Peyer's patch (tissue), 4 donors: ENCODE measurements around the gene DEFB126. TPM values are rescaled to one million over a fixed set of nuclear protein-coding genes. Genes with fewer than 3 reads are reported as not detected.
"Not testable (repeated sequence)": the region's sequence is repeated elsewhere in the genome, so short reads cannot be mapped to it uniquely, and the experiment has no call there.

Source experiments
- DNase-seq, 3 donors: peaks; one replicate each; pipeline ENCODE4 v3.0.0-alpha.2; 2017 to 2019
- H3K27ac ChIP-seq, 4 donors: fragments of 200-600 bp; sonication (generic); one replicate each; pipeline ENCODE4 v1.5.1; 2016 to 2019
- H3K27me3 ChIP-seq, 2 donors: fragments of 200-600 bp; sonication (generic); one replicate each; pipeline ENCODE4 v1.5.1; 2019
- H3K36me3 ChIP-seq, 3 donors: fragments of 200-600 bp; sonication (generic); one replicate each; pipeline ENCODE4 v1.5.1; 2016 to 2019
- H3K4me1 ChIP-seq, 4 donors: fragments of 200-600 bp; sonication (generic); one replicate each; pipeline ENCODE4 v1.5.1; 2016 to 2019
- H3K4me3 ChIP-seq, 4 donors: fragments of 200-600 bp; sonication (generic); 1 replicate in 3 of 4; 2 replicates in 1 of 4; pipeline ENCODE4 v1.5.1; 2016 to 2019; ENCODE audit warnings: mild to moderate bottlenecking in 1 of 4
- H3K9me3 ChIP-seq, 4 donors: fragments of 200-600 bp; sonication (generic); one replicate each; pipeline ENCODE4 v1.5.1; 2016 to 2019; ENCODE audit warnings: mild to moderate bottlenecking in 1 of 4
- POLR2A ChIP-seq, 2 donors: fragments of 450-650 bp; IDR thresholded peaks; one replicate each; pipeline ENCODE4 v1.5.1; 2017; ENCODE audit warnings: antibody characterized with exemption in 2 of 2, mild to moderate bottlenecking in 2 of 2, moderate library complexity in 2 of 2
- total RNA-seq, 4 donors: library from RNA; depleted of rRNA; stranded (reverse); fragments of >200 nt; gene quantifications; one replicate each; pipeline ENCODE4 v1.1.0, GENCODE V29; 2016
- TF ChIP-seq, protein P1 (sequence below), 6 experiments: fragments of 450-650 bp in 4 of 6; fragments of 200-600 bp in 2 of 6; sonication (generic) in 1 of 6; IDR thresholded peaks; one replicate each; pipeline ENCODE4 v1.5.1; 2017 to 2019; ENCODE audit warnings: antibody characterized with exemption in 6 of 6, mild to moderate bottlenecking in 3 of 6, moderate library complexity in 1 of 6

The DEFB126 gene
- total RNA-seq, 4 donors from 2014 or later, result not detected

DNA sequence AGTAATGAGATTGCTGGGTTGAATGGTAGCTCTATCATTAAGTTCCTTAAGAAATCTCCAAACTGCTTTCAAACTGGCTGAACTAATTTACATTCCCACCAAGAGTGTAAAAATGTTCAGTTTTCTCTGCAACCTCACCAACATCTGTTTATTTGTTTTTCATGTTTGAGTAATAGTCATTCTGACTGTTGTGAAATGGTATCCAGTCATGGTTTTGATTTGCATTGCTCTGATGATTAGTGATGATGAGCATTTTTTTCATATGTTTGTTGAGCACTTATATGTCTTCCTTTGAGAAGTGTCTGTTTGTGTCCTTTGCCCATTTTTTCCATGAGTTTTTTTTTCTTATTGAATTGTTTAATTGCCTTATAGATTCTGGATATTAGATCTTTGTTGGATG lies 30.0 kb upstream of the DEFB126 start:
- no peaks in the 10 kb centered on the region for H3K9me3 ChIP-seq
- no peak overlapping the region for H3K4me3 ChIP-seq
- DNase-seq, result no peak
- H3K36me3 ChIP-seq, result no peaks in the 10 kb centered on the region
- no peak for TF ChIP-seq POLR2A (IDR thresholded peaks at IDR 0.05)
- TF ChIP-seq, protein P1, sequence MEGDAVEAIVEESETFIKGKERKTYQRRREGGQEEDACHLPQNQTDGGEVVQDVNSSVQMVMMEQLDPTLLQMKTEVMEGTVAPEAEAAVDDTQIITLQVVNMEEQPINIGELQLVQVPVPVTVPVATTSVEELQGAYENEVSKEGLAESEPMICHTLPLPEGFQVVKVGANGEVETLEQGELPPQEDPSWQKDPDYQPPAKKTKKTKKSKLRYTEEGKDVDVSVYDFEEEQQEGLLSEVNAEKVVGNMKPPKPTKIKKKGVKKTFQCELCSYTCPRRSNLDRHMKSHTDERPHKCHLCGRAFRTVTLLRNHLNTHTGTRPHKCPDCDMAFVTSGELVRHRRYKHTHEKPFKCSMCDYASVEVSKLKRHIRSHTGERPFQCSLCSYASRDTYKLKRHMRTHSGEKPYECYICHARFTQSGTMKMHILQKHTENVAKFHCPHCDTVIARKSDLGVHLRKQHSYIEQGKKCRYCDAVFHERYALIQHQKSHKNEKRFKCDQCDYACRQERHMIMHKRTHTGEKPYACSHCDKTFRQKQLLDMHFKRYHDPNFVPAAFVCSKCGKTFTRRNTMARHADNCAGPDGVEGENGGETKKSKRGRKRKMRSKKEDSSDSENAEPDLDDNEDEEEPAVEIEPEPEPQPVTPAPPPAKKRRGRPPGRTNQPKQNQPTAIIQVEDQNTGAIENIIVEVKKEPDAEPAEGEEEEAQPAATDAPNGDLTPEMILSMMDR (IDR thresholded peaks at IDR 0.05), result no peak
- H3K4me1 ChIP-seq, result no peaks in the 10 kb centered on the region
- H3K27me3 ChIP-seq, result no peaks in the 10 kb centered on the region
- no peak overlapping the region for H3K27ac ChIP-seq

DNA sequence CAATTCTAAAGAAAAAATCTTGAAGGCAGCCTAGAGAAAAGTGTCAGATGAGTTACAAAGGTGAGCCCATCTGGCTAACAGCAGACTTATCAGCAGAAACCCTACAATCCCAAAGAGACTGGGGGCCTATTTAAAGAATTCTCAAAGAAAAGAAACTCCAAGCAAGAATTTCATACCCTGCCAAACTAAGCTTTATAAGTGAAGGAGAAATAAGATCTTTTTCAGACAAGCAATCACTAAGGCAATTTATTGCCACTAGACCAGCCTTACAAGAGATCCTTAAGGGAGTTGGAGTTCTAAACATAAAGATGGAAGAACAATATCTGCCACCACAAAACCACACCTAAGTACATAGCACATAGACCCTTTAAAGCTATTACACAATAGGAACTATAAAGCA lies 24.9 kb upstream of the DEFB126 start:
- H3K9me3 ChIP-seq, result no peaks in the 10 kb centered on the region
- H3K36me3 ChIP-seq, result no peaks in the 10 kb centered on the region
- TF ChIP-seq POLR2A (IDR thresholded peaks at IDR 0.05), result no peak
- TF ChIP-seq, protein P1 (IDR thresholded peaks at IDR 0.05), result no peak
- no peaks in the 10 kb centered on the region for H3K4me1 ChIP-seq
- H3K27me3 ChIP-seq, result no peaks in the 10 kb centered on the region
- H3K4me3 ChIP-seq, result no peak overlapping the region
- no peak for DNase-seq
- no peak overlapping the region for H3K27ac ChIP-seq

DNA sequence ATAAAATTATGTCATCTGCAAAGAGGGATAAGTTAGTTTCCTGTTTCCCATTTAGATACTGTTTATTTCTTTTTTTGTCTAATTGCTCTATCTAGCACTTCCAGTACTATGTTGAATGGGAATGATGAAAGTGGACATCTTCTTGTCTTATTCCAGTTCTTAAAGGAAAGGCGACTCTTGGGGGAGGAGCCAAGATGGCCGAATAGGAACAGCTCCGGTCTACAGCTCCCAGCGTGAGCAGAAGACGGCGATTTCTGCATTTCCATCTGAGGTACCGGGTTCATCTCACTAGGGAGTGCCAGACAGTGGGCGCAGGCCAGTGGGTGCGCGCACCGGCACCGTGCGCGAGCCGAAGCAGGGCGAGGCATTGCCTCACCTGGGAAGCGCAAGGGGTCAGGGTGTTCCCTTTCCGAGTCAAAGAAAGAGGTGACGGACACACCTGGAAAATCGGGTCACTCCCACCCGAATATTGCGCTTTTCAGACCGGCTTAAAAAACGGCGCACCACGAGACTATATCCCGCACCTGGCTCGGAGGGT lies 12.5 kb upstream of the DEFB126 start:
- H3K9me3 ChIP-seq, H3K4me3 ChIP-seq, DNase-seq, H3K36me3 ChIP-seq, H3K27me3 ChIP-seq, H3K27ac ChIP-seq, H3K4me1 ChIP-seq: not testable (repeated sequence)

DNA sequence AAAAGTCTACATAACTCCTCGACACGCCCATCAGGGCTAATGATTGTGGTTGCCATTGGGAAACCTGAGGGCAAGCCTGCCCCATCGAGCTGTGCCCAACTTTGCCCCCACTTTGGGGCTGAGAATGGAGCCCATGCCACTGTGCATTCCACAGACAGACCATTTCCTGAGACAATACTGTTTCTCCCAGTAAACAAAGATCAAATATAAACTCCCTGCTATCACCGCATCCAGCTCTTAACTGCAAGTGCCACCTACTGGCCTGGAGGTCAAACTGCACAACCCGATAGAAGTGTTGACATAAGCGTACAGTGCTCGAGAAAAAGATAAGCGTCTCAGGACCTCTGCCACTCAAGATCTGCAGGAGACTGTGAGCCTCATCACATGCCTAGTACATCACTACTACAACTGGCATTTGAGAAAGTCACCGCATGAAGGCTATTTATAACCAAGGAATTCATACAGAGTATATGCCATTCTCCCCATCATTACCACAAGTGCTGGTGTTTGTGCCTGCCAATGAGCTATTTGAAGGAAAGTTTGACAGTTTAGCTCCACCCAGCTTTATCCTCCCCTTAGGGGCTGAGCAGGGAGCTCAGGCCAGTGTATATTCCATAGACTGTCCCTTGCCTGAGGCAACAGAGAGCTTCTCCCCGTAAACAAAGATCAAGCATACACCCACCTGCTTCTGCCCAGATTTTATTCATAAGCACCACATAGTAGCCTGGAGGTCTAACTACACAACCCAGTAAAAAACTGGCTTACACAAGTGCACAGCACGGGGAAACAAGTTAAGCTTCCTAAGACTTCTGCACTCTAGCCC lies 4.5 kb upstream of the DEFB126 start:
- no peaks in the 10 kb centered on the region for H3K4me1 ChIP-seq
- H3K27ac ChIP-seq, result no peak overlapping the region
- TF ChIP-seq POLR2A (IDR thresholded peaks at IDR 0.05), result no peak
- TF ChIP-seq, protein P1 (IDR thresholded peaks at IDR 0.05), result no peak
- no peaks in the 10 kb centered on the region for H3K9me3 ChIP-seq
- H3K27me3 ChIP-seq, result no peaks in the 10 kb centered on the region
- no peak overlapping the region for H3K4me3 ChIP-seq
- DNase-seq, result no peak
- no peaks in the 10 kb centered on the region for H3K36me3 ChIP-seq

DNA sequence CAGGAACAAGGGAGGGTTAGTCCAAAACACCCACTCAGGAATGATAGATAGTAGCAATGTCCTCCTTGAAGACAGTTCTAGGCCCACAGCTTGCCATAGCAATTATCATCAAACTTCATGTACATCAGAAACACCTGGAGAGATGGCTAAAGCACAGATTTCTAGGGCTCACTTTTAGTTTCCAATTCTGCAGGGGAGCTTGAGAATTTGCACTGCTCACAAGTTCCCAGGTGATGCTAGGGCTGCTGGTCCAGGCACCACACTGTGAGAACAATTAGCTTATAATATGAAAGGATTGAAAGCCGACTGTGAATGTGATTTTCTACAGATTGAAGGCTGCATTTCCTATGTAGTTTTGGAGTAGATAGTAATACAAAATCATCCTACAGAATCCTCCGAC lies 3.5 kb downstream of the DEFB126 start:
- Histone ChIP-seq H3K4me1 (no peaks in the 10 kb centered on the region), H3K27me3 (no peaks in the 10 kb centered on the region), H3K27ac (no peak overlapping the region), H3K36me3 (no peaks in the 10 kb centered on the region), H3K9me3 (no peaks in the 10 kb centered on the region), H3K4me3 (no peak overlapping the region)
- DNase-seq, result no peak
- TF ChIP-seq, protein P1 (IDR thresholded peaks at IDR 0.05), result no peak
- no peak for TF ChIP-seq POLR2A (IDR thresholded peaks at IDR 0.05)

GRCh38 chr20:152131-152530 lies 9.7 kb downstream of the DEFB126 start:
- Histone ChIP-seq H3K9me3 (no peaks in the 10 kb centered on the region), H3K27me3 (no peaks in the 10 kb centered on the region), H3K36me3 (no peaks in the 10 kb centered on the region), H3K4me1 (no peaks in the 10 kb centered on the region), H3K27ac (no peak overlapping the region), H3K4me3 (no peak overlapping the region)
- no peak for TF ChIP-seq POLR2A (IDR thresholded peaks at IDR 0.05)
- TF ChIP-seq, protein P1 (IDR thresholded peaks at IDR 0.05), result no peak
- DNase-seq, result no peak
